HCT116 (cell line): ENCODE data around the gene TXLNA.

Experiments
- CTCF ChIP-seq, 3 experiments: fragments of 200-600 bp in 1 of 3; sonication (generic) in 1 of 3; IDR thresholded peaks in 2 of 3; conservative IDR thresholded peaks in 1 of 3; 2 replicates each; pipeline ENCODE4 v1.5.1; 2012 to 2017; ENCODE audit warnings: low read depth in 2 of 3, low read length in 2 of 3, antibody characterized with exemption in 1 of 3, borderline replicate concordance in 1 of 3, control low read depth in 1 of 3, mild to moderate bottlenecking in 1 of 3, mixed read lengths in 1 of 3, mixed run types in 1 of 3, moderate library complexity in 1 of 3; ENCODE audit not compliant: insufficient read depth in 1 of 3
- EZH2 ChIP-seq: fragments of 200-600 bp; sonication (generic); IDR thresholded peaks from 2 replicates; pipeline ENCODE4 v1.6.1; 2017; ENCODE audit warnings: antibody characterized with exemption, mixed run types
- EZH2phosphoT487 ChIP-seq: fragments of 200-600 bp; IDR thresholded peaks from 2 replicates; pipeline ENCODE4 v1.6.1; 2018; ENCODE audit warnings: antibody characterized with exemption, borderline replicate concordance
- MAX ChIP-seq: IDR thresholded peaks from 2 replicates; pipeline ENCODE4 v1.6.1; 2012
- POLR2A ChIP-seq: IDR thresholded peaks from 2 replicates; pipeline ENCODE4 v1.7.0; 2011; ENCODE audit warnings: borderline replicate concordance; ENCODE audit not compliant: insufficient read depth, insufficient read length; ENCODE audit errors: extremely low read depth
- REST ChIP-seq: IDR thresholded peaks from 2 replicates; pipeline ENCODE4 v1.6.1; 2012; ENCODE audit warnings: low read depth
- ZBTB33 ChIP-seq: IDR thresholded peaks from 2 replicates; pipeline ENCODE4 v1.6.1; 2011; ENCODE audit warnings: mild to moderate bottlenecking, low read length, moderate library complexity; ENCODE audit not compliant: insufficient replicate concordance; ENCODE audit errors: extremely low read depth
- ZNF274 ChIP-seq: fragments of 200-500 bp; sonication (Bioruptor generic); IDR thresholded peaks from 2 replicates; pipeline ENCODE4 v1.6.1; 2014; ENCODE audit warnings: mild to moderate bottlenecking, low read depth, low read length, inconsistent platforms

GRCh38 chr1:32224285-32224684 is 44.8 kb downstream of the TXLNA start:
- TF ChIP-seq CTCF (IDR thresholded peaks at IDR 0.05 in 2 of 3, conservative IDR thresholded peaks at IDR 0.05 in 1 of 3; ENCODE audit: borderline replicate concordance in 1 of 3, insufficient read depth in 1 of 3, low read depth in 2 of 3, low read length in 2 of 3) (no peak), REST (no peak), EZH2phosphoT487 (no peak), ZBTB33 (no peak), POLR2A (no peak), MAX (no peak), EZH2 (no peak), ZNF274 (no peak)
